Measurements from ENCODE around the gene TMEM92. TPM values are rescaled to one million over a fixed set of nuclear protein-coding genes. Genes with fewer than 3 reads are reported as not detected.
A peak's percentile ranks its signal among the peaks of the same experiment; 100 is the strongest.
"Not testable (repeated sequence)": the region's sequence is repeated elsewhere in the genome, so short reads cannot be mapped to it uniquely, and the experiment has no call there.

Gene TMEM92
- total RNA-seq, 1 donor = 0.27 TPM

- DNase-seq (ENCODE audit: low read depth in 2 of 3, low spot score in 2 of 3) = peak; percentile 19 to 48 (median 37)
Observed at GRCh38 chr17:50272711-50273653, 1.3 kb upstream of the TMEM92 start.

GRCh38 chr17:50273654-50274040, 619 bp upstream of the TMEM92 start:
- no peak for DNase-seq (ENCODE audit: low read depth in 2 of 3, low spot score in 2 of 3)

GRCh38 chr17:50274897-50275221, 593 bp downstream of the TMEM92 start:
- no peak for DNase-seq (ENCODE audit: low read depth in 2 of 3, low spot score in 2 of 3)

- DNase-seq (ENCODE audit: low read depth in 2 of 3, low spot score in 2 of 3) = no peak
Observed at GRCh38 chr17:50275279-50275678, 1.0 kb downstream of the TMEM92 start.

- no peak for DNase-seq (ENCODE audit: low read depth in 2 of 3, low spot score in 2 of 3)
Observed at GRCh38 chr17:50276588-50277356, 2.5 kb downstream of the TMEM92 start.

- DNase-seq (ENCODE audit: low read depth in 2 of 3, low spot score in 2 of 3) = no peak
Observed at GRCh38 chr17:50277357-50277754, 3.1 kb downstream of the TMEM92 start.

GRCh38 chr17:50278526-50279180, 4.4 kb downstream of the TMEM92 start:
- no peak for DNase-seq (ENCODE audit: low read depth in 2 of 3, low spot score in 2 of 3)

DNA sequence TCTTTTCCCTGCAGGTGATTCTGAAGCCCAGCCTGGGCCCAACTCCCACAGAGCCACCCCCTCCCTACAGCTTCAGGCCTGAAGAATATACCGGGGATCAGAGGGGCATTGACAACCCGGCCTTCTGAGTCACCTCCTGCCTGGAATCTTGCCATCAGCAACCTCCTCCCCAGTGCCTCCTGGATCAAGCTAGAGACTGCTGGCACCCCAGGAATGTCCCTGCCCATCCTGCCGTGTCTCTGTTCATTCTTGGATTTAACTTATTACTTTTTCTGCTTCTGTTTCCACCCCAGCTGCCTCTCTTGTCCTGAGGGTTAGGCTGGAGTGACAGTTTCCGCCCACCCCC, 4.9 kb downstream of the TMEM92 start:
- DNase-seq (ENCODE audit: low read depth in 2 of 3, low spot score in 2 of 3) = no peak

DNA sequence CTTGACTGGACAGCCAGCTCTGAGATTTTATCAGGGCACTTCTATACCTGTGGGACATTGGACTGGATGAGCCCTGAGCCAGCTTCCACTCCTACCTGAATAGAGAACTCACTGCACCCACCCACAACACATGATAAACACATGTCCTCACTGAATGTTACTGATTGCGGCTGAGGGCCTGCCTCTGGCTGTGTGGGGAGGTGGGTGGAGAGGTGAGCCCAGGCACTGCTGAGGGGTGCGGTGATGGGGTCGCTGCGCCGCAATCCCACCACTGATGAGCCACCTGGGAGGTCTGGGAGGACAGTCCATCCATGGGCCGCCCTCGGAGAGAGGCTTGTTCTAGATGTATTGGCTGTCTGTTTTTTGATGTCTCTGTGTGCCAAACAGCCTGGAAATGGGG, 5.4 kb downstream of the TMEM92 start:
- no peak for DNase-seq (ENCODE audit: low read depth in 2 of 3, low spot score in 2 of 3)

- DNase-seq (ENCODE audit: low read depth in 2 of 3, low spot score in 2 of 3) = no peak
Observed at GRCh38 chr17:50280068-50280467, 5.8 kb downstream of the TMEM92 start.

DNA sequence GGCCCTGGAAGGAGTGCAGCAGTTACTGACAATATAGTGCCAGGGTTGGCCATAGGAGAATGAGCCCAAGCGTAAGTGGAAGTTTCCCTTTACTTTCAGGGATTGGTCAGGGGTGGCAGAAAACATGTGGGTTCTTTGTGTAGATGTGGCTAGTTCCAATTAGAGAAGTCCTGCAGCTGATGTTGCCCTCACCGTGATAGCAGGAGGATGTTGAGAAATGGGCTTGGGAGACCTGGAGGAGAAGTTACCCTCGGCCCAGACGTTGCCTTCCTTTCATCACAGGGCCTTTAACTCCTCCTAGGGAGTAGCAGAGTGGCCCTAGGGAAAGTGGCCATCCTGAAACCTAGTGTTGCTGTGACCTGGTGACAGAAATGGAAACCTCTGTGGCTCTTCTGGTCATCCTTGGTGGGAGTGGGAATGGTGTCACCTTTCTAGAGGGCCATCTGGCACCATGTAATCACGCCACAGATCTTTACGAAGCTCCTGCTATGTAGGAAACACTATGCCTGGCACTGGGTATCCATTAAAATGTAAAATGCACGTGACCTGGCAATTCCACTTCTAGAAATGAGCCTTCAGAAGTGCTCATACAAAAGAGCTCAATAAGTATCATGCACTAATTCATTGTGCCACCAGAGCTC, 6.7 kb downstream of the TMEM92 start:
- no peak for DNase-seq (ENCODE audit: low read depth in 2 of 3, low spot score in 2 of 3)

GRCh38 chr17:50281739-50282401, 7.6 kb downstream of the TMEM92 start:
- no peak for DNase-seq (ENCODE audit: low read depth in 2 of 3, low spot score in 2 of 3)

GRCh38 chr17:50283246-50283645, 9.0 kb downstream of the TMEM92 start:
- DNase-seq (ENCODE audit: low read depth in 2 of 3, low spot score in 2 of 3) = no peak

- no peak for DNase-seq (ENCODE audit: low read depth in 2 of 3, low spot score in 2 of 3)
Observed at GRCh38 chr17:50283714-50284113, 9.4 kb downstream of the TMEM92 start.

DNA sequence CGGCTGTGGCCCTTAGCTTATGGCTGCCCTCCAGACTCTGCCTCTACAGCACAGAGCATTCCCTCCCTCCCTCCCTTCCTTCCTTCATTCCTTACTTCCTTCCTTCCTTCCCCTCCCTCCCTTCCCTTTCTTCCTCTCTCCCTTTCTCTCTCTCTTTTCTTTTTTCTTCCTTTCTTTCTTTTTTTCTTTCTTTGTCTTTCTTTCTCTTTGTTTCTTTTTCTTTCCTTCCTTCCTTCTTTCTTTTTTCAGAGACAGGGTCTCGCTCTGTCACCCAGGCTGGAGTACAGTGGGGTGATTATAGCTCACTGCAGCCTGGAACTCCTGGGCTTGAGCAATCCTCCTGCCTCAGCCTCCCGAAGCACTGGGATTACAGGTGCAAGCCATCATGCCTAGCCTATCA, 11.7 kb downstream of the TMEM92 start:
- DNase-seq (ENCODE audit: low read depth in 2 of 3, low spot score in 2 of 3) = no peak

- DNase-seq (ENCODE audit: low read depth in 2 of 3, low spot score in 2 of 3) = not testable (repeated sequence)
Observed at GRCh38 chr17:50287302-50287701, 13.0 kb downstream of the TMEM92 start.

- no peak for DNase-seq (ENCODE audit: low read depth in 2 of 3, low spot score in 2 of 3)
Observed at GRCh38 chr17:50288306-50288705, 14.0 kb downstream of the TMEM92 start.

GRCh38 chr17:50289278-50289677, 15.0 kb downstream of the TMEM92 start:
- no peak for DNase-seq (ENCODE audit: low read depth in 2 of 3, low spot score in 2 of 3)

- DNase-seq (ENCODE audit: low read depth in 2 of 3, low spot score in 2 of 3) = peak in 2 of 3 donors; percentile 71 to 75
Observed at GRCh38 chr17:50289991-50290702, 15.9 kb downstream of the TMEM92 start.

DNA sequence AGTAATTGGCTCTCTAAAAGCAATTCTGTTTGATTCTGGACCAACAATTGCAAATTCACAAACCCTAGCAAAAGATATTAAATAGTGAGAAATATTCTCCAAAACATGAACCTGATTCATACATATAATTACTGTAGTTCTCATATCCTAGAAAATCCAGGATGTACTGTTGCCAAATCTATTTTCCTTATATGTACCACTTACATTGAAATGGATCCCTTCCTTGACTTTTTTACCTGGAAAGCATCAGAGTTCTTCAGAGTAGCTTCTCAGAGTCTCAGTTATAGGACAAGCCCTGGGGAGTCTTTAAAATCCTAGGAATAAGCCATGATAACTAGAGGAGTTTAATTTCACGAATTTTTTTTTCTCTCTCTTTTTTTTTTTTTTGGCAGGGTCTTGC, 16.7 kb downstream of the TMEM92 start:
- DNase-seq (ENCODE audit: low read depth in 2 of 3, low spot score in 2 of 3) = no peak

Data from hematopoietic multipotent progenitor cell (in vitro differentiated cells).